GM23338 (cell line): ENCODE data around the gene TTPAL. TPM values are rescaled to one million over a fixed set of nuclear protein-coding genes. Genes with fewer than 3 reads are reported as not detected.

Experiments
- ATAC-seq: fragments of 200-7000 bp; cut with Tn5 transposase; 3 replicates; pipeline ENCODE4 v1.9.1; 2020
- DNase-seq: peaks from one replicate; pipeline ENCODE4 v3.0.0-alpha.2; 2015; ENCODE audit warnings: low spot score
- H2AFZ ChIP-seq: fragments of 200-600 bp; sonication (generic); 2 replicates; pipeline ENCODE4 v1.8.0; 2016; ENCODE audit warnings: antibody characterized with exemption, mild to moderate bottlenecking, moderate library complexity
- H3F3A ChIP-seq: fragments of 200-600 bp; sonication (generic); replicated peaks from 2 replicates; pipeline ENCODE4 v1.8.0; 2017; ENCODE audit warnings: antibody characterized with exemption, mixed run types, low read depth
- H3K27ac ChIP-seq: fragments of 200-600 bp; sonication (generic); 2 replicates; pipeline ENCODE4 v1.6.1; 2016; ENCODE audit warnings: low read depth
- H3K27me3 ChIP-seq: fragments of 200-600 bp; sonication (generic); 2 replicates; pipeline ENCODE4 v1.8.0; 2016; ENCODE audit warnings: mild to moderate bottlenecking, mixed run types, moderate library complexity; ENCODE audit not compliant: insufficient read depth
- H3K36me3 ChIP-seq: fragments of 200-600 bp; sonication (generic); 2 replicates; pipeline ENCODE4 v1.8.0; 2016; ENCODE audit warnings: mild to moderate bottlenecking; ENCODE audit not compliant: insufficient read depth
- H3K4me1 ChIP-seq: fragments of 200-600 bp; sonication (generic); 2 replicates; pipeline ENCODE4 v1.8.0; 2016; ENCODE audit warnings: mild to moderate bottlenecking, moderate library complexity; ENCODE audit not compliant: insufficient read depth
- H3K4me2 ChIP-seq: fragments of 200-600 bp; sonication (generic); 2 replicates; pipeline ENCODE4 v1.7.1; 2017; ENCODE audit warnings: mixed run types
- H3K4me3 ChIP-seq: fragments of 200-600 bp; sonication (generic); 2 replicates; pipeline ENCODE4 v1.6.1; 2016; ENCODE audit warnings: mixed run types
- H3K79me2 ChIP-seq: fragments of 200-600 bp; sonication (generic); replicated peaks from 2 replicates; pipeline ENCODE4 v1.8.0; 2017; ENCODE audit warnings: mild to moderate bottlenecking; ENCODE audit not compliant: insufficient read depth
- H3K9me2 ChIP-seq: fragments of 200-600 bp; sonication (generic); 2 replicates; pipeline ENCODE4 v1.8.0; 2017; ENCODE audit not compliant: insufficient read depth
- H4K20me1 ChIP-seq: fragments of 200-600 bp; sonication (generic); replicated peaks from 2 replicates; pipeline ENCODE4 v1.8.0; 2017; ENCODE audit warnings: mild to moderate bottlenecking; ENCODE audit not compliant: insufficient read depth
- H3K27ac Mint-ChIP-seq: 2 replicates; pipeline ENCODE4 v1.8.0; 2020; ENCODE audit warnings: inconsistent platforms, mild to moderate bottlenecking, moderate library complexity, mixed read lengths
- H3K27me3 Mint-ChIP-seq: 3 replicates; pipeline ENCODE4 v1.8.0; 2022; ENCODE audit warnings: low read depth, mild to moderate bottlenecking, moderate library complexity, mixed read lengths, inconsistent platforms; ENCODE audit not compliant: insufficient read depth, poor library complexity
- H3K36me3 Mint-ChIP-seq: 3 replicates; pipeline ENCODE4 v1.8.0; 2021; ENCODE audit warnings: low read depth, mild to moderate bottlenecking, inconsistent platforms, moderate library complexity, mixed read lengths
- H3K4me1 Mint-ChIP-seq: 3 replicates; pipeline ENCODE4 v1.8.0; 2020; ENCODE audit warnings: mild to moderate bottlenecking, inconsistent platforms, mixed read lengths
- H3K4me3 Mint-ChIP-seq: 3 replicates; pipeline ENCODE4 v1.8.0; 2021; ENCODE audit warnings: moderate library complexity, mild to moderate bottlenecking, inconsistent platforms, mixed read lengths
- H3K9me3 Mint-ChIP-seq: 3 replicates; pipeline ENCODE4 v1.8.0; 2020; ENCODE audit warnings: moderate library complexity, mild to moderate bottlenecking, inconsistent platforms, mixed read lengths
- CREB1 ChIP-seq: fragments of 250-450 bp; sonication (Bioruptor Pico); IDR thresholded peaks from 2 replicates; pipeline ENCODE4 v1.5.0; 2020; ENCODE audit warnings: low read depth, mild to moderate bottlenecking, moderate library complexity
- EZH2 ChIP-seq: fragments of 200-600 bp; sonication (generic); IDR thresholded peaks from one replicate; pipeline ENCODE4 v1.8.0; 2017; ENCODE audit warnings: antibody characterized with exemption, mild to moderate bottlenecking, low read depth; ENCODE audit not compliant: unreplicated experiment
- JUNB ChIP-seq: IDR thresholded peaks from one replicate; pipeline ENCODE4 v1.6.1; 2016; ENCODE audit warnings: antibody characterized with exemption; ENCODE audit not compliant: unreplicated experiment
- POLR2AphosphoS5 ChIP-seq: IDR thresholded peaks from 2 replicates; pipeline ENCODE4 v1.6.1; 2016; ENCODE audit warnings: antibody characterized with exemption, low read depth
- STAT1 ChIP-seq: IDR thresholded peaks from one replicate; pipeline ENCODE4 v1.6.1; 2016; ENCODE audit warnings: antibody characterized with exemption; ENCODE audit not compliant: unreplicated experiment
- ZNF114 ChIP-seq: fragments of 250-450 bp; sonication (Bioruptor Pico); IDR thresholded peaks from 2 replicates; pipeline ENCODE4 v1.5.0; 2020; ENCODE audit warnings: mild to moderate bottlenecking, moderate library complexity
- ZNF331 ChIP-seq: fragments of 250-450 bp; sonication (Bioruptor Pico); IDR thresholded peaks from 2 replicates; pipeline ENCODE4 v1.5.0; 2020; ENCODE audit warnings: low read depth, mild to moderate bottlenecking, moderate library complexity
- polyA plus RNA-seq: library from polyadenylated mRNA; unstranded; fragments of >200 nt; fragmentation: Nextera tagmentation; extraction: Ambion mirVana; gene quantifications from 2 replicates; pipeline ENCODE4 v1.2.1, GENCODE V29; 2016
- total RNA-seq: library from RNA; depleted of rRNA; stranded (reverse); fragments of >200 nt; shearing (Covaris generic); gene quantifications from 2 replicates; pipeline ENCODE4 v1.2.3, GENCODE V29; 2014
- TF ChIP-seq, protein P1 (sequence below): IDR thresholded peaks from one replicate; pipeline ENCODE4 v1.6.1; 2018; ENCODE audit warnings: antibody characterized with exemption; ENCODE audit not compliant: unreplicated experiment
- TF ChIP-seq, protein P2 (sequence below), 2 experiments: fragments of 200-600 bp in 1 of 2; sonication (generic) in 1 of 2; conservative IDR thresholded peaks; 2 replicates each; pipeline versions ENCODE4 v1.5.1 to v1.6.1; 2016 to 2017; ENCODE audit warnings: antibody characterized with exemption in 2 of 2, low read depth in 2 of 2, mild to moderate bottlenecking in 2 of 2, moderate library complexity in 1 of 2

TTPAL gene
- total and polyA plus RNA-seq, 2 experiments from 2014 or later = 3.7 to 10.2 TPM

DNA sequence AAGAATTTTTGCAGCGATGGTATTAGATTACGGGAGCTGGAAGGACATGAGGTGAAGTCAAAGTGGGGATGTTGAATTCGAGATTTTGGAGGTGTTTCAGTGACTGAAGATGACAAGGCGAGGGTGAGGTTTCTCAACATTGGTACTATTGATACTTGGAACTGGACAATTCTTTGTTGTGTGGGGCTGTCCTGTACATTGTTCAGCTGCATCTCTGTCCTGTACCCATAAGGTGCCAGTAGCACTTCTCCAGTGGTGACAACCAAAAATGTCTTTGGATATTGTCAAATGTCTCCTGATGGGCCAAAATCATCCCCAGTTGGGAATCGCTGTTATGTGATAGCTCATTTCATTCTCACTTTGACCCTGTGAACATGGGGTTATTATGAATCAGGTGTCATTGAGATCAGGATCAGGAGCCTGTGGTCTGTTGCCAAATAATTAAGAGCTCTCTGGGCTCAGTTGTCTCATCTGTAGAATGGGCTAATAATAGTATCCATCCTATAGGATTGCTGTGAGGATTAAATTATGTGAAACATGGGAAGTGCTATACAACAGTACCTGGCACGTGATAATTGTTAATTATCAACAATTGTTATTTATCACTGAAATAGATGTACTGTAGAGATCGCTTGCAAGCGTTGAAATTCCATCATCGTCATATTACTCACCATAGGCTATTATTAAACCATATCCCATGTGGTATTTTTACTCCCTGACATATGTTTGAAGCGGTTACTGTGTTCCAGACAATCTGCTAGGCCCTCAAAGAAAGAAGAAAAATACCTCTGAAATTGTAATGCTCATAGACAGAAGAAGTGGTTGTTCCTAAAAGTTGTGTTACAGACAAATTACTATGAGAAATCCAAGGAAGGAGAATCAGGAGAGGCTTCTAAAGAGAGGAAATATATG is 48.5 kb upstream of the TTPAL start:
- Histone ChIP-seq H3K27me3 (no peaks in the 10 kb centered on the region), H3F3A (no peaks in the 10 kb centered on the region), H3K4me3 (no peak overlapping the region), H3K9me2 (peaks cover 4% of the 10 kb centered on the region; the same call in 1 of the 2 replicates), H3K4me1 (no peaks in the 10 kb centered on the region), H4K20me1 (no peaks in the 10 kb centered on the region), H3K27ac (no peak overlapping the region), H3K79me2 (no peaks in the 10 kb centered on the region), H3K36me3 (no peaks in the 10 kb centered on the region), H3K4me2 (no peak overlapping the region), H2AFZ (no peak overlapping the region)
- DNase-seq = no peak
- no peak for ATAC-seq
- Mint-ChIP-seq H3K27me3 (peaks cover 5% of the 10 kb centered on the region), H3K27ac (no peak overlapping the region), H3K4me1 (no peaks in the 10 kb centered on the region), H3K36me3 (no peaks in the 10 kb centered on the region), H3K9me3 (no peaks in the 10 kb centered on the region), H3K4me3 (no peak overlapping the region)
- TF ChIP-seq JUNB (no peak), CREB1 (CRISPR knock-in tag) (no peak), STAT1 (no peak), ZNF114 (CRISPR knock-in tag) (no peak), EZH2 (no peak), POLR2AphosphoS5 (no peak)
- TF ChIP-seq, protein P1, sequence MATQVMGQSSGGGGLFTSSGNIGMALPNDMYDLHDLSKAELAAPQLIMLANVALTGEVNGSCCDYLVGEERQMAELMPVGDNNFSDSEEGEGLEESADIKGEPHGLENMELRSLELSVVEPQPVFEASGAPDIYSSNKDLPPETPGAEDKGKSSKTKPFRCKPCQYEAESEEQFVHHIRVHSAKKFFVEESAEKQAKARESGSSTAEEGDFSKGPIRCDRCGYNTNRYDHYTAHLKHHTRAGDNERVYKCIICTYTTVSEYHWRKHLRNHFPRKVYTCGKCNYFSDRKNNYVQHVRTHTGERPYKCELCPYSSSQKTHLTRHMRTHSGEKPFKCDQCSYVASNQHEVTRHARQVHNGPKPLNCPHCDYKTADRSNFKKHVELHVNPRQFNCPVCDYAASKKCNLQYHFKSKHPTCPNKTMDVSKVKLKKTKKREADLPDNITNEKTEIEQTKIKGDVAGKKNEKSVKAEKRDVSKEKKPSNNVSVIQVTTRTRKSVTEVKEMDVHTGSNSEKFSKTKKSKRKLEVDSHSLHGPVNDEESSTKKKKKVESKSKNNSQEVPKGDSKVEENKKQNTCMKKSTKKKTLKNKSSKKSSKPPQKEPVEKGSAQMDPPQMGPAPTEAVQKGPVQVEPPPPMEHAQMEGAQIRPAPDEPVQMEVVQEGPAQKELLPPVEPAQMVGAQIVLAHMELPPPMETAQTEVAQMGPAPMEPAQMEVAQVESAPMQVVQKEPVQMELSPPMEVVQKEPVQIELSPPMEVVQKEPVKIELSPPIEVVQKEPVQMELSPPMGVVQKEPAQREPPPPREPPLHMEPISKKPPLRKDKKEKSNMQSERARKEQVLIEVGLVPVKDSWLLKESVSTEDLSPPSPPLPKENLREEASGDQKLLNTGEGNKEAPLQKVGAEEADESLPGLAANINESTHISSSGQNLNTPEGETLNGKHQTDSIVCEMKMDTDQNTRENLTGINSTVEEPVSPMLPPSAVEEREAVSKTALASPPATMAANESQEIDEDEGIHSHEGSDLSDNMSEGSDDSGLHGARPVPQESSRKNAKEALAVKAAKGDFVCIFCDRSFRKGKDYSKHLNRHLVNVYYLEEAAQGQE = no peak

DNA sequence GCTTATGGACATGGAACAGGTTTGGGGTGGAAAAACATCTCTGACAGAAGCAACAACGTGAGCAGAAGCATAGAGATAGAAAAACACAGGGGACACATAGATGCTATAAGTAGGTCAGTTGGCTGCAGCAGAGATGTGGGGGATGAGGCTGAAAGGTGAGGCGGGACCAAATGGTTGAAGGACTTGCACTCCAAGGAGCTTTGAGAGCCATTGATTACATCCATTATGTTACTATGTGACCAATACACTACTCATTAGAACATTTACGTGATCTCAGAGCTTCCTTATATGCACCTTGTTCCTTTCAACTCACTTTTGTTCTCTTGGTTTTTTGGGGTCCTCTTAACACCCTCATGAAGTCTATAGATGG is 47.9 kb upstream of the TTPAL start:
- Histone ChIP-seq H3K79me2 (no peaks in the 10 kb centered on the region), H3K9me2 (peaks cover 4% of the 10 kb centered on the region; the same call in 1 of the 2 replicates), H3K27me3 (no peaks in the 10 kb centered on the region), H3K27ac (no peak overlapping the region), H3F3A (no peaks in the 10 kb centered on the region), H3K4me1 (no peaks in the 10 kb centered on the region), H3K36me3 (no peaks in the 10 kb centered on the region), H2AFZ (no peak overlapping the region), H3K4me3 (no peak overlapping the region), H3K4me2 (no peak overlapping the region), H4K20me1 (no peaks in the 10 kb centered on the region)
- H3K36me3 Mint-ChIP-seq = no peaks in the 10 kb centered on the region
- H3K4me1 Mint-ChIP-seq = no peaks in the 10 kb centered on the region
- H3K27me3 Mint-ChIP-seq = peaks cover 7% of the 10 kb centered on the region
- no peak for ATAC-seq
- TF ChIP-seq, protein P2, sequence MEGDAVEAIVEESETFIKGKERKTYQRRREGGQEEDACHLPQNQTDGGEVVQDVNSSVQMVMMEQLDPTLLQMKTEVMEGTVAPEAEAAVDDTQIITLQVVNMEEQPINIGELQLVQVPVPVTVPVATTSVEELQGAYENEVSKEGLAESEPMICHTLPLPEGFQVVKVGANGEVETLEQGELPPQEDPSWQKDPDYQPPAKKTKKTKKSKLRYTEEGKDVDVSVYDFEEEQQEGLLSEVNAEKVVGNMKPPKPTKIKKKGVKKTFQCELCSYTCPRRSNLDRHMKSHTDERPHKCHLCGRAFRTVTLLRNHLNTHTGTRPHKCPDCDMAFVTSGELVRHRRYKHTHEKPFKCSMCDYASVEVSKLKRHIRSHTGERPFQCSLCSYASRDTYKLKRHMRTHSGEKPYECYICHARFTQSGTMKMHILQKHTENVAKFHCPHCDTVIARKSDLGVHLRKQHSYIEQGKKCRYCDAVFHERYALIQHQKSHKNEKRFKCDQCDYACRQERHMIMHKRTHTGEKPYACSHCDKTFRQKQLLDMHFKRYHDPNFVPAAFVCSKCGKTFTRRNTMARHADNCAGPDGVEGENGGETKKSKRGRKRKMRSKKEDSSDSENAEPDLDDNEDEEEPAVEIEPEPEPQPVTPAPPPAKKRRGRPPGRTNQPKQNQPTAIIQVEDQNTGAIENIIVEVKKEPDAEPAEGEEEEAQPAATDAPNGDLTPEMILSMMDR (conservative IDR thresholded peaks at IDR 0.05; ENCODE audit: low read depth in 2 of 2) = no peak
- TF ChIP-seq ZNF331 (CRISPR knock-in tag) = no peak
- H3K9me3 Mint-ChIP-seq = no peaks in the 10 kb centered on the region
- no peak overlapping the region for H3K27ac Mint-ChIP-seq
- DNase-seq = no peak
- H3K4me3 Mint-ChIP-seq = no peak overlapping the region
